GM10266 (cell line): ENCODE results near the gene SERINC2.

Source experiments
- DNase-seq: peaks from one replicate; pipeline ENCODE4 v3.0.0; 2012; ENCODE audit errors: extremely low spot score
- CTCF ChIP-seq: IDR thresholded peaks from 2 replicates; pipeline ENCODE4 v1.5.1; 2012; ENCODE audit warnings: mild to moderate bottlenecking, low read depth; ENCODE audit not compliant: control insufficient read depth, insufficient read depth; ENCODE audit errors: missing control alignments

Gene SERINC2

GRCh38 chr1:31422505-31423319 is 9.7 kb downstream of the SERINC2 start:
- peak; percentile 76 for DNase-seq
- TF ChIP-seq CTCF: peak; percentile 89

GRCh38 chr1:31423418-31423947 is 10.5 kb downstream of the SERINC2 start:
- peak; percentile 3 for TF ChIP-seq CTCF
- no peak for DNase-seq

- TF ChIP-seq CTCF: no peak
- no peak for DNase-seq
Observed at GRCh38 chr1:31424568-31424967, 11.6 kb downstream of the SERINC2 start.

- DNase-seq: no peak
- TF ChIP-seq CTCF: no peak
Observed at GRCh38 chr1:31425301-31426081, 12.5 kb downstream of the SERINC2 start.

- DNase-seq: no peak
- TF ChIP-seq CTCF: no peak
Observed at GRCh38 chr1:31426249-31426922, 13.4 kb downstream of the SERINC2 start.

- no peak for DNase-seq
- TF ChIP-seq CTCF: no peak
Observed at GRCh38 chr1:31427322-31427721, 14.3 kb downstream of the SERINC2 start.
